Measurements from ENCODE around the gene CRIP1.

DNA sequence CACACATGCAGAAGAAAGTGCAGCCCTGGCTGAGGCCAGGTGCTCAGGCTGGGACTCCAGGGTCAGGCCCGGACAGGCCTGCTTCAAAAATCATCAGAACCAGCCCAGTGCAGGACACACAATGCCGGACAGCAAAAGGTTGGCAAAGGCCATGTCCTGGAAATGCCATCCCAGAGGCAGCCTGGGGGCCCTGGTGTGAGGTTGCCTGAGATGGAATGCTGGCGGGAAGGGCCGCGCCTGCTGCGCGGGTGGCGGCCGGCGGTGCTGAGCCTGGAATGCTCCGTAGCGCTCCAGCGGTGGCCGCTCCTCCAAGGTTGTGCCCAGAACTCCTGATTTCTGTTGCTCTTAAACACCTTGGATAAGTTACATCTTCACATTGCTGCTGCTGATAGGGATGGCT is 33.7 kb upstream of the CRIP1 start:
- TF ChIP-seq, protein P1, sequence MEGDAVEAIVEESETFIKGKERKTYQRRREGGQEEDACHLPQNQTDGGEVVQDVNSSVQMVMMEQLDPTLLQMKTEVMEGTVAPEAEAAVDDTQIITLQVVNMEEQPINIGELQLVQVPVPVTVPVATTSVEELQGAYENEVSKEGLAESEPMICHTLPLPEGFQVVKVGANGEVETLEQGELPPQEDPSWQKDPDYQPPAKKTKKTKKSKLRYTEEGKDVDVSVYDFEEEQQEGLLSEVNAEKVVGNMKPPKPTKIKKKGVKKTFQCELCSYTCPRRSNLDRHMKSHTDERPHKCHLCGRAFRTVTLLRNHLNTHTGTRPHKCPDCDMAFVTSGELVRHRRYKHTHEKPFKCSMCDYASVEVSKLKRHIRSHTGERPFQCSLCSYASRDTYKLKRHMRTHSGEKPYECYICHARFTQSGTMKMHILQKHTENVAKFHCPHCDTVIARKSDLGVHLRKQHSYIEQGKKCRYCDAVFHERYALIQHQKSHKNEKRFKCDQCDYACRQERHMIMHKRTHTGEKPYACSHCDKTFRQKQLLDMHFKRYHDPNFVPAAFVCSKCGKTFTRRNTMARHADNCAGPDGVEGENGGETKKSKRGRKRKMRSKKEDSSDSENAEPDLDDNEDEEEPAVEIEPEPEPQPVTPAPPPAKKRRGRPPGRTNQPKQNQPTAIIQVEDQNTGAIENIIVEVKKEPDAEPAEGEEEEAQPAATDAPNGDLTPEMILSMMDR (IDR thresholded peaks at IDR 0.05; ENCODE audit: low read length): no peak
- TF ChIP-seq EZH2phosphoT487 (IDR thresholded peaks at IDR 0.05; ENCODE audit: low read length): no peak

All from MM.1S (cell line).